GM12873 (cell line): ENCODE data around the gene RNF130.

ENCODE experiments used
- CTCF ChIP-seq: IDR thresholded peaks from 2 replicates; pipeline ENCODE4 v1.5.1; 2012; ENCODE audit warnings: low read depth, mild to moderate bottlenecking, moderate library complexity, low read length, control low read depth; ENCODE audit not compliant: insufficient read depth; ENCODE audit errors: missing control alignments

RNF130 gene

DNA sequence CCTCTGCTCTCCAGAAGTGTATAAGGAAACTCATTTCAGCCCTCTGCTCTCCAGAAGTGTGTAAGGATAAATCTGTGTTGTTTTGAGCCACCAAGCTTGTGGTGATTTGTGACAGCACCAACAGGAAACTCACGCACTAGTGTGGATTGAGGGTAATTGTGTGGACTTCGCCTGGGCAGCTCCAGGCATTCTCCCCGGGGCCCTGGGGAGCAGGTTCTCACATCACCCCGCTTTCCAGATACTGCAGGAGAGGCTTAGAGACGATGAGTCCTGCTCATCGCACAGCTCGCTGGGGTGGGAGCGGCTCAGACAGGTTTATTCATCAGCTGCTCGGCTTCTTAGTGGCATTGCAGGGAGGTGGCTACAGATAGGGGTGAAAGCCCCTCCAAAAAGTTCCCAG lies 38.4 kb upstream of the RNF130 start:
- TF ChIP-seq CTCF = no peak

GRCh38 chr5:180107005-180107404 lies 35.4 kb upstream of the RNF130 start:
- TF ChIP-seq CTCF = no peak

DNA sequence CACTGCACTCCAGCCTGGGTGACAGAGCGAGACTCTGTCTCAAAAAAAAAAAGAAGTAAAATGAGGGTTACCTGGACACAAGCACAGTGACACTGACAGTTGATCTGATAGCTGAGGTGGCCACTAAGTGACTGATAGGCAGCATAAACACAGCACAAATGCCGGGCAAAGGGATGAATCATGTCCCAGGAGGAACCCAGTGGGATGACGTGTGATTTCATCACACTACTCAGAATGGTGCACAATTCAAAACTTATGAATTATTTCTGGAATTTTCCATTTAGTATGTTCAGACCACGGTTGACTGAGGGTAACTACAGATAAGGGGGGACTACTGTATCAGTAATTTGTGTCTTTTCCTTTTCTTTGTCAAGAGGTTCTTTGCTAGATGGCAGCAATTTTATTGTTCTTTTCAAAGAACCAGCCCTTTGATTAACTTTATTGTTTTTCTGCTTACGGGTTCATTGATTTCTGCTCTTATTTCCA lies 34.3 kb upstream of the RNF130 start:
- TF ChIP-seq CTCF = no peak

- no peak for TF ChIP-seq CTCF
Observed at GRCh38 chr5:180104168-180104530, 32.6 kb upstream of the RNF130 start.

- TF ChIP-seq CTCF = no peak
Observed at GRCh38 chr5:180103487-180104167, 32.1 kb upstream of the RNF130 start.

DNA sequence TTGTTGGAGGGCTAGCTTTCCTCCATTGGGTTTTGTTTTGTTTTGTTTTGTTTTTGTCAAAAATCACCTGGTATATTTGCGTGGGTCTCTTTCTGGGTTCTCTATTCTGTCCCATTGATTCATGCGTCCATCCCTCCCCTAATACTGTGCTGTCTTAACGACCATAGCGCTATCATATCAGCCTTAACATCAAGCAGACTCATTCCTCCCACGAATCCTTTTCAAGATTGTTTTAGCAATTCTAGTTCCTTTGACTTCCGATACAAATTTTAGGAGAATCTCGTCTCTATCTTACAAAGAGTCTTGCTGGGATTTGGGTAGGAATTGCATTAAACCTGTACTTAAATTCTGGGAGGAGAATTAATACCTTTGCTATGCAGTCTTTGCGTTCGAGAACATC lies 31.1 kb upstream of the RNF130 start:
- no peak for TF ChIP-seq CTCF

DNA sequence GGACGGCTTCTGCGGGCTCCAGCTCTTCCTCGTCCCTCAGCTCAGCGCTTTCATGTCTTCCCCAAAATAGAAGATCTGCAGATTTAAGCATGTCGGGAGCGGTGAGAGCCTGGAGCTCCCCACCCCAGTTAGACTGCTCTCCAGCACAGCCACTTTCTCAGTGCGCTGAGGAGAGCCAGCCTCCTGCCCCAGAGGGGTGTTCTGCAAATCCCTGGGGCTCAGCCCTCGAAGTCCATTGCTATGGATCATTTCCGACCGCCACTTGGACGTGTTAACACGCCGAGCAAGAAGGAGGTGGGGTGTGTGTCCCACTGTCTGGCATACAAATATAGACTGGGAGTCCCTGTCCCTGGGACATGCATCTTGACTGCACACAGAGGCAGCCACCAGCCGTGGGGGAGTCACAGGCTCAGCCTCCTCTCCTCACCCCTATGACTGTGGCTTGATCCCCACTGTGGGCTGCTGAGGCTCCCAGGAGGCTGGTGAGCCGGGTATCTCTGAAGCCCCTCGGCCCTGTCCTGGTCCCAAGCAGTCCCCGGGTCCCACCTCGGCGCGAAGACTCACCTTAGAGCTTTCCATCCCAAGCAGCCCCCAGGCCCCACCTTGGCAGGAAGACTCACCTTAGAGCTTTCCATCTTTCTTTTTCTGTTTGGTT lies 30.0 kb upstream of the RNF130 start:
- no peak for TF ChIP-seq CTCF
